ENCODE results near the gene TPBGL.
A peak's percentile ranks its signal among the peaks of the same experiment; 100 is the strongest.

Gene TPBGL

GRCh38 chr11:75208446-75208845 lies 32.1 kb upstream of the TPBGL start:
- DNase-seq (ENCODE audit: low read depth in 2 of 2) = no peak

- DNase-seq (ENCODE audit: low read depth in 2 of 2) = no peak
Measured at GRCh38 chr11:75212411-75212810, 28.2 kb upstream of the TPBGL start.

GRCh38 chr11:75214411-75214821 lies 26.2 kb upstream of the TPBGL start:
- peak; percentile 59 for DNase-seq (ENCODE audit: low read depth in 2 of 2)

- no peak for DNase-seq (ENCODE audit: low read depth in 2 of 2)
Measured at GRCh38 chr11:75214843-75215242, 25.7 kb upstream of the TPBGL start.

- DNase-seq (ENCODE audit: low read depth in 2 of 2) = no peak
Measured at GRCh38 chr11:75219869-75220268, 20.7 kb upstream of the TPBGL start.

DNA sequence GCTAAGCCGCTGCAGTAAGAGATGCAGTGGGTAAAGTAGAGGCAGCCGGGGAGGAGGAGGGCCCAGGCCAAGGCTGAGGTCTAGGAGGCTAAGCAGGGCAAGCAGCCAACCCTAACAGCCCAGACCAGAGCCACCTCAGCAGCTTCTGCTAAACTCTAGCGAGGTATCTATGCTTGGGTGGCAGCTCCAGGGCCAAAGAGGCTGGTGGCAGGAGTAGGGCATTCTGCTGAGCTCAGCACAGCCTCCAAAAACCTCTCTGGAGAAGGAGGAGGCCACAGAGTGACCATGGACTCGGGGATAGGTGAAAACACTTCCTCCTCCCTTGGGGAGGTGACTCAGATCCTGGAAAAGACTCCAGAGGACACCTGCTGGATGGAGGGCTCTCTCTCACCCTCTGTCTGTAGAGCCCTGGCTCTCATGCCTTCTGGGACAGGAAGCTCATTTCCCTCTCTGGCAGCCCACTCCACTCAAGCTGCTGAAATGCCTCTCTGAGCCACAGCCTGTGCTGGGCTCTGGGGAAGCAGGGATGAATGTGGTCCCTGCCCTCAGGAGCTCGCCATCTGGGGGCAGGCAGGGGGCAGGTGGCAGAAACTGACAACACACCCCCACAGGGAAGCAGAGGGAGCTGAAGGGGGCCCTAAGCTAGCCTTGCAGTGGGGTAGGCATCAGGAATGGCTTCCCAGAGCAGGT lies 16.5 kb upstream of the TPBGL start:
- no peak for DNase-seq (ENCODE audit: low read depth in 2 of 2)

DNA sequence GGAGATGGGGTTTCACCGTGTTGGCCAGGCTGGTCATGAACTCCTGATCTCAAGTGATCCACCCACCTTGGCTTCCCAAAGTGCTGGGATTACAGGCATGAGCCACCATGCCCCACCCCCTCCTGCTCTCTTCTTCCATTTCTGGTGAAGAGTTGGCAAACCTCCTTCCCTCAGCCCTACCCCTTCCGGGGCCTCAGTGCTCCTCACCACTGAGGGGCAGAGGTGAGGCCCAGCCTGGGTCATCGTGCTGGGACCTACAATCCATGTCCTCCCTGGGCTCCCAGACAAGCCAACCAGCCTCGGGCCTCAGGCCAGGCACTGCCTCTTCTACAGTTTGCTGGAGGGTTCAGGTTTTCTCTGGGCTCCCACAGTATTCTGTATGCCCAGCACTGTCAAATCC lies 14.8 kb upstream of the TPBGL start:
- no peak for DNase-seq (ENCODE audit: low read depth in 2 of 2)

- no peak for DNase-seq (ENCODE audit: low read depth in 2 of 2)
Measured at GRCh38 chr11:75229466-75229865, 11.1 kb upstream of the TPBGL start.

DNA sequence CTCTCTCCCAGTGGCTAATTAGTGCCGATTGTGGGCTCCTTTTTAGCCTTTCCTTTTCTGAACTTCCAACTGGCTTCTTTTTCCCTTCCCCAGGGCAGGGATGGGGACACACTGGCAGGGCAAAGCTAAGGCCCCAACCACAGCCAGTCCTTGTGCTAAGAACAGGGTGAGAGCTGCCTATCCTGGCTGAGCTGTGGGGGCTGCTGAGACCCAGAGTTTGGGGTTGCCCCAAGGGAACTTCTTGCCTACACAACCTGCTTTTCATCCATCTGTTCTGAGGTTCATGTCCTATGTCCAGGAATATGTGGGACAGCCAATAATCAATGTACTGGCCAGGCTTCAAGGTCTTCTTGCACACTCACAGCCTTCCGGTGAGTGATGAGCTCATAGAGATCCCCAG lies 10.0 kb upstream of the TPBGL start:
- no peak for DNase-seq (ENCODE audit: low read depth in 2 of 2)

DNA sequence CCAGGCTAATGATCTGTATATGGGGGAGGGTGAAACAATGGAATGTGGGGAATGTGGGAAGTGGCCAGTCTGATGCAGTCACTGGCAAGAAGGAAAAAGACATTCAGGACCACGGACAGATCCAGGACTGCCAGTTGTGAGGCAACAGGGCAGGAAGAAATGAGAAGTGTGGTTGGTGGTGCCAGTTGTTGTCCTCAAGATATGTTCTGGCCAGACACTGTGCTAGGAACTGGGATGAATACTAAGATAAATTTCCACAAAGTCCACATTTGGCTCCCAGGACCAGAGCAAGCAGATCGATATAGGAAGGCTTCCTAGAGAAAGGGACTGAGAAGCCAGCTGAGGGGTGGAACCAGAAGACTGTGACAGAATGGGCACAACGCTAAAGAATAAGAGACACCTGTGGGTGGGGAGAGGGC lies 6.8 kb upstream of the TPBGL start:
- DNase-seq (ENCODE audit: low read depth in 2 of 2) = no peak

DNA sequence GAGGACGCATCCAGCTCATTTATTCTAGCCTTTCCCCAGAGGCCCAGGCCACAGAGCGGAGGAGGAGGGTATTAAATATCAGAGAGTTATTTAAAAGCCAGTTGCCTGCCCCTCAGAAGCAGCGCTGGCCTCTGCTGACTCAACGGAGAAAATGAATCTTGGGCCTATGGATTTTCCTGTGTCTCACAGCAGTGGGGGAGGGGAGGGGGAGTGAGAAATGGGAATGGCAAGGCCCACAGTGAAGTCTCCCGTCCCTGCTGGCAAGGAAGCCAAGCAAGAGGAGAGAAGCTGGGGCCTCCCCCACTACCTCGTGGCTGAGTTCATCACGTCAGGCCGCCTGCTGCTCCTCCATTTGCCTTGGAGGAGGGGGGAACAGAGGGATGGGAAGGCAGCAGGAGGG lies 4.5 kb upstream of the TPBGL start:
- DNase-seq (ENCODE audit: low read depth in 2 of 2) = no peak

GRCh38 chr11:75237050-75237449 lies 3.5 kb upstream of the TPBGL start:
- DNase-seq (ENCODE audit: low read depth in 2 of 2) = no peak

DNA sequence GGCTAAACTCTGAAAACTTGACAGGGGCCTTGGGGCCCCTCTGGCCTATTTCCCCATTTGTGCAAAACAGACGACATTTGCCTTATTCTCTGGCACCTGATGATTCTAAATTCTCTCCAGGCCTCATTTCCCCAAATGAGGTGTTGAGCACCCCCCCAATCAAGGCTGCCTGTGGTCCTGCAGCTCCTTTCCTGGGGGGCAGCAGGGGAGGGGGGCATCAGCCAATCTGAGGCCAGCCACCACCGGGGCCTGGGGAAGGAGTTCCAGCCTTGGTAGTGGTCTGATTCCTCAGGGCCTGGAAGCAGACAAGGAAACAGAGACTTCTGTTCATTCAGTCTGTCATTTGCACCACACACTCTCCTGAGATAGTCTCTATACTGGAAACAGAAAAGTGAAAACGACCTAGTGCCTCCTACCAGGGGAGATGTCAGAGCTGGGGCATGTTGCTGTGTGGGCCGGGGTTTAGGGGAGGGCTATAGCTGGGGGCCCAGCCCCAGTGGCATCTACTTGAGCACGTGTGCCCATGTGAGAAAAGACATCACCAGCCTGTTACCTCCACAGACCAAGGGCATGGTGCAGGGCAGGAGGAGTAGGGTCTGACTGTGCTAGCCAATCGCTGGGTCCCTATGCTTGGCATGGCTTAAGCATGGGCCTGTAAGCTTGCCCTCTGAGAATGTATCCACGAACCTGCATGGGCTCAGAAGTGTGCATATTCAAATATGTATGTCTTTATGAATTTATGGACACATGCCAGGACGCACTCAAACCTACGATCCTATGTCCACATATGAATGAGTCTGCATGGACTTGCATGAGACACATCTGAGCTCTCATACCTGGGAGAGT lies 1.8 kb upstream of the TPBGL start:
- no peak for DNase-seq (ENCODE audit: low read depth in 2 of 2)

GRCh38 chr11:75239531-75240290 lies 863 bp upstream of the TPBGL start:
- no peak for DNase-seq (ENCODE audit: low read depth in 2 of 2)

DNA sequence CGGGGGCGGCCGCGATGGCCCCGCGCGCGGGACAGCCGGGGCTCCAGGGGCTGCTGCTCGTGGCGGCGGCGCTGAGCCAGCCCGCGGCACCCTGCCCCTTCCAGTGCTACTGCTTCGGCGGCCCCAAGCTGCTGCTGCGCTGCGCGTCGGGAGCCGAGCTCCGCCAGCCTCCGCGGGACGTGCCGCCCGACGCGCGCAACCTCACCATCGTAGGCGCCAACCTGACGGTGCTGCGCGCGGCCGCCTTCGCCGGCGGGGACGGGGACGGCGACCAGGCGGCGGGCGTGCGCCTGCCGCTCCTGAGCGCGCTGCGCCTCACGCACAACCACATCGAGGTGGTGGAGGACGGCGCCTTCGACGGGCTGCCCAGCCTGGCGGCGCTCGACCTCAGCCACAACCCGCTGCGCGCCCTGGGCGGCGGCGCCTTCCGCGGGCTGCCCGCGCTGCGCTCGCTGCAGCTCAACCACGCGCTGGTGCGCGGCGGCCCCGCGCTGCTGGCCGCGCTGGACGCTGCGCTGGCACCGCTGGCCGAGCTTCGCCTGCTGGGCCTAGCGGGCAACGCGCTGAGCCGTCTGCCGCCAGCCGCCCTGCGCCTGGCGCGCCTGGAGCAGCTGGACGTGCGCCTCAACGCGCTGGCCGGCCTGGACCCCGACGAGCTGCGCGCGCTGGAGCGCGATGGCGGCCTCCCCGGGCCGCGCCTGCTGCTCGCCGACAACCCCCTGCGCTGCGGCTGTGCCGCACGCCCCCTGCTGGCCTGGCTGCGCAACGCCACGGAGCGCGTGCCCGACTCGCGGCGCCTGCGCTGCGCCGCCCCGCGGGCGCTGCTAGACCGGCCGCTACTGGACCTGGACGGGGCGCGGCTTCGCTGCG lies 697 bp downstream of the TPBGL start:
- peak; percentile 83 to 87 for DNase-seq (ENCODE audit: low read depth in 2 of 2)

- DNase-seq (ENCODE audit: low read depth in 2 of 2) = no peak
Measured at GRCh38 chr11:75241906-75242644, 1.5 kb downstream of the TPBGL start.

- DNase-seq (ENCODE audit: low read depth in 2 of 2) = no peak
Measured at GRCh38 chr11:75242722-75243600, 2.4 kb downstream of the TPBGL start.

DNA sequence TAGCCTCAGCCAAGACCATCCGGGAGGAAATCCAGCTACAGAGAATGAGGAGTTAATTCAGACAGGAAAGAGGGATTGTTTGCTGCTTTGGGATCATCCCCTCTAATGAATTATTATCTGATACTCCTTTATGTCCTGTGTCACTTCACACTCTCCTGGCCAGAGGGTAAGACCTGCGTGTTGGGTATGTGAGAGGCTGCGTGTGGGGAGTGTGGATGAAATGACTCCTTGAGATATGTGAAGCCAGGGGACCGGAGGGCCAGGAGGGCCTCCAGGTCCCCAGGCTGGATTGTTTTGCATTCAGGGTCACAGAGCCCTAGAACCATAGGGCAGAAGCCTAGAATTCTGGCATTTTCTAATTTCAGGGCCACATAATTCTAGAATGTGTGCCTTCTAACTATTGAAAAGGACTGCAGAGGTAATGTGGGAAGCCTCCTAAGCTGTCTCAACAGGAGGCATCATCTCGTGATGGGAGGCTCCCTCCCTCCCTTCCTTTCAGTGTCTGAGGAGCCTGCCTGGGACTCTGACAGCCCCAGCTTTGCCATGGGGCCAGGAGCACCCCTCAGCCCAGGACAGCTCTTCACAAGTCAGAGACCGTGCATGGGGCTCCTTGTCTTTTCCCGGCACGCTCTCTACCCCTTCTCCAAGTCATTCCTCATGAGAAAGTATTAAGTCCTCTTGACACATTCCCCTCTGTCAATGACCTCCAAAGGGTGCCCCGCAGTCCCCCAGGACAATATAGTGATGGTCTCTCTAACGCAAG lies 3.7 kb downstream of the TPBGL start:
- DNase-seq (ENCODE audit: low read depth in 2 of 2) = no peak

- DNase-seq (ENCODE audit: low read depth in 2 of 2) = no peak
Measured at GRCh38 chr11:75245356-75246005, 4.9 kb downstream of the TPBGL start.
